ENCODE results near the gene VPS13D. TPM values are rescaled to one million over a fixed set of nuclear protein-coding genes. Genes with fewer than 3 reads are reported as not detected.
"Not testable (repeated sequence)": the region's sequence is repeated elsewhere in the genome, so short reads cannot be mapped to it uniquely, and the experiment has no call there.

VPS13D gene
- total RNA-seq, 4 donors from 2014 or later = 88.1 to 105 (median 97.1) TPM

DNA sequence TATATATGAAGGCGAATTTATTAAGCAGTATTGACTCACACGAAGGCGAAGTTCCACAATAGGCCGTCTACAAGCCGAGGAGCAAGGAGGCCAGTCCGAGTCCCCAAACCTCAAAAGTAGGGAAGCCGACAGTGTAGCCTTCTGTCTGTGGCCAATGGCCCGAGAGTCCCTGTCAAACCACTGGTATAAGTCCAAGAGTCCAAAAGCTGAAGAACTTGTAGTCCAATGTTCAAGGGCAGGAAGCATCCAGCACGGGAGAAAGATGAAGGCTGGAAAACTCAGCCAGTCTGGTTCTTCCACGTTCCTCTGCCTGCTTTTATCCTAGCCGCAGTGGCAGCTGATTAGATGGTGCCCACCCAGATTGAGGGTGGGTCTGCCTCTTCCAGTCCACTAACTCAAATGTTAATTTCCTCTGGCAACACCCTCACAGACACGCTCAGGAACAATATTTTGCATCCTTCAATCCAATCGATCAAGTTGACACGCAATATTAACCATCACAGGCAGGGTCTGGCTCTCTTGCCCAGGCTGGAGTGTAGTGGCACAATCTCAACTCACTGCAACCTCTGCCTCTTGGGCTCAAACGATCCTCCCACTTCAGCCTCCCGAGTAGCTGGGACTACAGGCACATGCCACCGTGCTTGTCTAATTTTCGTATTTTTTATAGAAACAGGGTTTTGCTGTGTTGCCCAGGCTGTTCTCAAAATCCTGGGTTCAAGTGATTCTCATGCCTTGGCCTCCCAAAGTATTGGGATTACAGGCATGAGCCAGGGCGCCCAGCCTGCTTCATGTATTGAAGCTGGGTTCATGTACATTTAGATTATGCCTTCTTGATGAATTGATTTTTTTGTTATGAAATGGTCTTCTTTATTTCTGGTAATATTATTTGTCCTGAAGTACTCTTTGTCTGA, 302.8 kb downstream of the VPS13D start:
- TF ChIP-seq CTCF (IDR thresholded peaks at IDR 0.05) = no peak
- ATAC-seq (ENCODE audit: low FRiP score) (no peak), DNase-seq (ENCODE audit: low spot score) (no peak)

- no peak for DNase-seq (ENCODE audit: low spot score)
- TF ChIP-seq CTCF (IDR thresholded peaks at IDR 0.05) = no peak
- no peak for ATAC-seq (ENCODE audit: low FRiP score)
Measured at GRCh38 chr1:12536023-12536639, 306.3 kb downstream of the VPS13D start.

- no peak for TF ChIP-seq CTCF (IDR thresholded peaks at IDR 0.05)
- no peak for ATAC-seq (ENCODE audit: low FRiP score)
- no peak for DNase-seq (ENCODE audit: low spot score)
Measured at GRCh38 chr1:12537294-12537693, 307.5 kb downstream of the VPS13D start.

- DNase-seq (ENCODE audit: low spot score) (no peak), ATAC-seq (ENCODE audit: low FRiP score) (no peak)
- no peak for TF ChIP-seq CTCF (IDR thresholded peaks at IDR 0.05)
Measured at GRCh38 chr1:12537906-12538461, 308.2 kb downstream of the VPS13D start.

DNA sequence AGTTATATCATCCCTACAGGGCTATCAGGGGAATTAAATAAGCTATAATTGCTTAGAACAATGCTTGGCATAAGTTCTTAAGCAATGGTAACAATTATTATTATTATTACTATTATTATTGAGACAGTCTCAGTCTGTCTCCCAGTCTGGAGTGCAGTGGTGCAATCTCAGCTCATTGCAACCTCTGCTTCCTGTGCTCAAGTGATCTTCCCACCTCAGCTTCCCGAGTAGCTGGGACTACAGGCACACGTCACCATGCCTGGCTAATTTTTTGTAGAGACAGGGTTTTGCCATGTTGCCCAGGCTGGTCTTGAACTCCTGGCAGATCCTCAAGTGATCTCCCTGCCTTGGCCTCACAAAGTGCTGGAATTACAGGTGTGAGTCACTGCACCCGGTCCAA, 308.7 kb downstream of the VPS13D start:
- DNase-seq (ENCODE audit: low spot score); ATAC-seq (ENCODE audit: low FRiP score): not testable (repeated sequence)

GRCh38 chr1:12539320-12539704, 309.5 kb downstream of the VPS13D start:
- no peak for TF ChIP-seq CTCF (IDR thresholded peaks at IDR 0.05)
- no peak for ATAC-seq (ENCODE audit: low FRiP score)
- DNase-seq (ENCODE audit: low spot score) = no peak

DNA sequence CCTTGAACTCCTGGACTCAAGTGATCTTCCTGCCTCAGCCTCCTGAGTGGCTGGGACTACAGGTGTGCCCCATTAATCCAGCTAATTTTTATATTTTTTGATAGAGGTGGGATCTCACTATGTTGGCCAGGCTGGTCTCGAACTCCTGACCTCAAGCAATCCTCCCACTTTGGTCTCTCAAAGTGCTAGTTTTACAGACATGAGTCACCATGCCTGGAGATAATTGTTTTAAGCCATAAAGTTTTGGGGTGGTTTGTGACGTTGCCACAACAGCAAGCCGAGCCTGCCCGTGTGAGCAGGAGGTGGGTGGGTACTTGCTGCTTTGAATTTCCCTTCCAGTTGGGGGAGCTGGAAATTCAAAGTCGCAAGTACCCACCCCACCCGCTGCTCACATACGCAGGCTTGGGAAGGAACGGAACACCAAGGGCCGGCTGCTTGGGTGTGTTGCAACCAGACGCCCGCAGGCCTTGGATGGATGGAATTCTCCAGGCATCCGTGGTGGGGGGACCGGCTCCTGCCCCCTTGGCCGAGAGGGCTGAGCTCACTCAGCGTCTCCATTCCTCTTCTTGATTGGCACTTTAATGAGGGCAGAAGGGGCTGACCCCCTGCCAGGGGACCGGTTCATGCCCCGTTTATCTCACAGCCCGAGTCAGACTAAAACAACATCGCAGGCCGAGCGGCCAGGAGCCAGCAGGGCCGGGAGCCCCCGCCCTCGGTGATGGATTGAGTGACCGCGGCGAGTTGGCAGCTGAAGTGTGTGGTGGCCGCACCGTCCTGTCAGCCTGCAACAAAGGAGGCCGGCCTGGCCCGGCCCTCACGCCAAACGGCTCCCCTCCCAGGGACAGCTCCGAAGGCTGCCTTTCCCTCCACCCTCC, 310.1 kb downstream of the VPS13D start:
- DNase-seq (ENCODE audit: low spot score) (no peak), ATAC-seq (ENCODE audit: low FRiP score) (peak; percentile 77)
- TF ChIP-seq CTCF (IDR thresholded peaks at IDR 0.05) = no peak

Measured in omental fat pad (tissue), 4 donors.